ENCODE measurements around the gene BAD. TPM values are rescaled to one million over a fixed set of nuclear protein-coding genes. Genes with fewer than 3 reads are reported as not detected.
A peak's percentile ranks its signal among the peaks of the same experiment; 100 is the strongest.

The BAD gene
- total RNA-seq, 1 donor from 2014 or later: 83.5 TPM

- Histone ChIP-seq H3K27ac (no peak overlapping the region), H3K4me3 (no peak overlapping the region), H3K27me3 (peaks cover 10% of the 10 kb centered on the region), H3K36me3 (no peaks in the 10 kb centered on the region), H3K4me1 (peaks cover 32% of the 10 kb centered on the region), H3K9me3 (no peaks in the 10 kb centered on the region)
- intact Hi-C loops (cut with DNase I): loop anchor here (5.0 kb wide), 1 partner anchor 87 kb away; the partner anchor contains the start of gene FERMT3
- no peak for DNase-seq (ENCODE audit: extremely low spot score in 2 of 2)
- no peak for TF ChIP-seq POLR2AphosphoS5 (IDR thresholded peaks at IDR 0.05; ENCODE audit: insufficient read depth in 1 of 2, low read depth in 1 of 2)
- no peak for TF ChIP-seq POLR2A (IDR thresholded peaks at IDR 0.05)
- TF ChIP-seq, protein P1, sequence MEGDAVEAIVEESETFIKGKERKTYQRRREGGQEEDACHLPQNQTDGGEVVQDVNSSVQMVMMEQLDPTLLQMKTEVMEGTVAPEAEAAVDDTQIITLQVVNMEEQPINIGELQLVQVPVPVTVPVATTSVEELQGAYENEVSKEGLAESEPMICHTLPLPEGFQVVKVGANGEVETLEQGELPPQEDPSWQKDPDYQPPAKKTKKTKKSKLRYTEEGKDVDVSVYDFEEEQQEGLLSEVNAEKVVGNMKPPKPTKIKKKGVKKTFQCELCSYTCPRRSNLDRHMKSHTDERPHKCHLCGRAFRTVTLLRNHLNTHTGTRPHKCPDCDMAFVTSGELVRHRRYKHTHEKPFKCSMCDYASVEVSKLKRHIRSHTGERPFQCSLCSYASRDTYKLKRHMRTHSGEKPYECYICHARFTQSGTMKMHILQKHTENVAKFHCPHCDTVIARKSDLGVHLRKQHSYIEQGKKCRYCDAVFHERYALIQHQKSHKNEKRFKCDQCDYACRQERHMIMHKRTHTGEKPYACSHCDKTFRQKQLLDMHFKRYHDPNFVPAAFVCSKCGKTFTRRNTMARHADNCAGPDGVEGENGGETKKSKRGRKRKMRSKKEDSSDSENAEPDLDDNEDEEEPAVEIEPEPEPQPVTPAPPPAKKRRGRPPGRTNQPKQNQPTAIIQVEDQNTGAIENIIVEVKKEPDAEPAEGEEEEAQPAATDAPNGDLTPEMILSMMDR (IDR thresholded peaks at IDR 0.05): no peak
Observed at GRCh38 chr11:64294774-64295173, 10.3 kb upstream of the BAD start.

DNA sequence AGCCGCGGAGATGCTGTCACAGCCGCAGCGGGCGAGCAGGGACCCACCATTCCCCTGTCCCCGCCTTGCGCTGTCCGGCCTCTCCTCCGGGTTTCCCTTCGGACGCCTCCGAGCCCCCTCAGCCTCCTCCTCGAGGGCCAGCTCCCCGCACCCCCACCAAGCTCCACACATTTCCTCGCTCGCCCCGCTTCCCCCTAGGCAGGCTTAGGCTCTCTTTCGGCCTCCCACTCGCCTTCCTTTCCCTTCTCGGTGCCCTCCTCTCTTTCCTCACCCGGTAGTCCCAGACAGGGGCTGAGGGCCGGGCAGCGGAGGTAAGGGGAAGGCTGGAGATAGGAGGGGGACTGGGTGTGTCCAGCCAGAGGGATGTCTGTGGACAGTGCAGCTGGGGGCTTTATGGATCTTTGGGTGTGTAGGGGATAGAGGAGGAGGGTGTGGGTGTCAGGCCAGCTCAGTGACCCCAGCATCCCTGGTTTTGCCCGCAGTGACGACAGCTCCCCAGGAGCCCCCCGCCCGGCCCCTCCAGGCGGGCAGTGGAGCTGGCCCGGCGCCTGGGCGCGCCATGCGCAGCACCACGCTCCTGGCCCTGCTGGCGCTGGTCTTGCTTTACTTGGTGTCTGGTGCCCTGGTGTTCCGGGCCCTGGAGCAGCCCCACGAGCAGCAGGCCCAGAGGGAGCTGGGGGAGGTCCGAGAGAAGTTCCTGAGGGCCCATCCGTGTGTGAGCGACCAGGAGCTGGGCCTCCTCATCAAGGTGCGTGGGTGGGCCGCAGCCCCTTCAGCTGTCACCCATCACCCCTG, 8.2 kb upstream of the BAD start:
- H3K9me3 ChIP-seq: no peaks in the 10 kb centered on the region
- H3K27ac ChIP-seq: no peak overlapping the region
- H3K4me1 ChIP-seq: peaks cover 19% of the 10 kb centered on the region
- peaks cover 10% of the 10 kb centered on the region for H3K27me3 ChIP-seq
- TF ChIP-seq POLR2AphosphoS5 (IDR thresholded peaks at IDR 0.05; ENCODE audit: insufficient read depth in 1 of 2, low read depth in 1 of 2) (no peak), POLR2A (IDR thresholded peaks at IDR 0.05) (no peak)
- TF ChIP-seq, protein P1 (IDR thresholded peaks at IDR 0.05): no peak
- no peak for DNase-seq (ENCODE audit: extremely low spot score in 2 of 2)
- H3K4me3 ChIP-seq: peak overlapping the region; percentile 31 to 39
- H3K36me3 ChIP-seq: no peaks in the 10 kb centered on the region
- intact Hi-C loops (cut with DNase I): no loop called here

DNA sequence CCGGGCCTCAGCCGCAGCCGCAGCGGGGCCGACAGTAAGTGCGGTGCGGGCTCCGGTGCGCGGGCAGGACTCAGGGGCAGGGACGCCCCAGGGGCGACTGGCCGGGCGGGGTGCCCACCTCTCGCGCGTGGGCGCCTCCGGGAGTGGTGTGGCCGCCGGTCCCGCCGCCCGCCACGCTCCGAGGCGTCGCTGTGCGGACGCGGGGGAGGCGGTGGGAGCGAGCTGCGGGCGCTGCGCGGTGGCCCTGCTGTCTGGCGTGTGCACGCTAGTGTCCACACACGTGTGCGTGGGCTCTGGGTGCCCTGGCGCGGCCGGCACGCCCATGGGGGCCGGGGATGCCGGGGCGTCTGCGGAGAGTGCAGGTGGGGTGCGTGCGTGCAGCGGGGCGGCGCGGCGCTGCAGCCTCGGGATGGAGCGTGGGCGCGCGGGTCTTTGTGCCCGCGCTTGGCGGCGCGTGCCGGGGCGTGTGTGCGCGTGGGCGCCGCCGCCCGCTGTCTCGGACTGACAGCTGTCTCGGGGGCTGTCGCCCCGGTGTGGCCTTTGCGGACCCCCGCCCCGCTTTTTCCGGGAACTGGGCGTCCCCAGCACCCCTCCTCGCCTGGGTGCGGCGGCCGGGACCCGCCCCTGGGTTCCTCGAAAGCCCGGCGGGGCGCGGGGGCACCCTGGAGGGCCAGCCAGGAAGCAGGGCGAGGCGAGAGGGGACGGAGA, 7.4 kb upstream of the BAD start:
- Histone ChIP-seq H3K4me3 (peak overlapping the region; percentile 31 to 39), H3K4me1 (peaks cover 20% of the 10 kb centered on the region), H3K27ac (no peak overlapping the region), H3K27me3 (peaks cover 10% of the 10 kb centered on the region), H3K36me3 (no peaks in the 10 kb centered on the region), H3K9me3 (no peaks in the 10 kb centered on the region)
- TF ChIP-seq, protein P1 (IDR thresholded peaks at IDR 0.05): no peak
- TF ChIP-seq POLR2AphosphoS5 (IDR thresholded peaks at IDR 0.05; ENCODE audit: insufficient read depth in 1 of 2, low read depth in 1 of 2) (no peak), POLR2A (IDR thresholded peaks at IDR 0.05) (no peak)
- no peak for DNase-seq (ENCODE audit: extremely low spot score in 2 of 2)
- intact Hi-C loops (cut with DNase I): no loop called here

DNA sequence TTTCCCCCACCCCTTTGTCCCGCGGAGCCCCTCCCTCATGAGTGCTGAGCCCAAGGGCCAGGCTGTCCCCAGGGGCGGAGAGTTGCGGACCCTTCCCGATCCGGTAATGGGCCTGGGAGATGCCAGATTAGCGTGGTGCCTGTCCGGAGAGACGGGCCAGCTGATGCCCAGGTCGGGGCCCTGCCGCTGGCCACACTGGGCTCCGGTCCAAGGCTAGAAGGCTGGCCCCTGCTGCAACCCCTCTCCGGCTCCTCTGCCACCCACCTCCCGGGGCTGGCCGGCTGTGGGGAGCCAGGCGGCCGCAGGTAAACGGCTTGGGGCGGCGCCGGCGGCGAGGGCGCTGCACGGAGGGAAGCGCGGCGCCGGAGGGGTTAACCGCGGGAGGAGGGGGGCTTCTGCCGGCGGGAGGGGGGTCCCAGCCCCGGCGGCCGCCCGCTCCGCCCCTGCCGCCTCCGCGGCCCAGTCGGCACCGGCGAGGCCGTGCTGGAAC, 6.8 kb upstream of the BAD start, which contains the start of gene KCNK4:
Gene KCNK4, plus strand, starts transcription at position 41 of the 490 bp plus-strand sequence. CDS start 1,717 bp downstream, outside the sequence.
- intact Hi-C loops (cut with DNase I): no loop called here
- no peaks in the 10 kb centered on the region for H3K36me3 ChIP-seq
- peaks cover 10% of the 10 kb centered on the region for H3K27me3 ChIP-seq
- H3K9me3 ChIP-seq: no peaks in the 10 kb centered on the region
- no peak within 1 kb of the TSS for H3K27ac ChIP-seq
- H3K4me3 ChIP-seq: peak within 1 kb of the TSS; percentile 31 to 39
- peaks cover 26% of the 10 kb centered on the region for H3K4me1 ChIP-seq
- no peak for TF ChIP-seq POLR2A (IDR thresholded peaks at IDR 0.05)
- TF ChIP-seq POLR2AphosphoS5 (IDR thresholded peaks at IDR 0.05; ENCODE audit: insufficient read depth in 1 of 2, low read depth in 1 of 2): no peak
- TF ChIP-seq, protein P1 (IDR thresholded peaks at IDR 0.05): no peak
- no peak for DNase-seq (ENCODE audit: extremely low spot score in 2 of 2)
